ENCODE data around the gene STAC3.

Gene STAC3

DNA sequence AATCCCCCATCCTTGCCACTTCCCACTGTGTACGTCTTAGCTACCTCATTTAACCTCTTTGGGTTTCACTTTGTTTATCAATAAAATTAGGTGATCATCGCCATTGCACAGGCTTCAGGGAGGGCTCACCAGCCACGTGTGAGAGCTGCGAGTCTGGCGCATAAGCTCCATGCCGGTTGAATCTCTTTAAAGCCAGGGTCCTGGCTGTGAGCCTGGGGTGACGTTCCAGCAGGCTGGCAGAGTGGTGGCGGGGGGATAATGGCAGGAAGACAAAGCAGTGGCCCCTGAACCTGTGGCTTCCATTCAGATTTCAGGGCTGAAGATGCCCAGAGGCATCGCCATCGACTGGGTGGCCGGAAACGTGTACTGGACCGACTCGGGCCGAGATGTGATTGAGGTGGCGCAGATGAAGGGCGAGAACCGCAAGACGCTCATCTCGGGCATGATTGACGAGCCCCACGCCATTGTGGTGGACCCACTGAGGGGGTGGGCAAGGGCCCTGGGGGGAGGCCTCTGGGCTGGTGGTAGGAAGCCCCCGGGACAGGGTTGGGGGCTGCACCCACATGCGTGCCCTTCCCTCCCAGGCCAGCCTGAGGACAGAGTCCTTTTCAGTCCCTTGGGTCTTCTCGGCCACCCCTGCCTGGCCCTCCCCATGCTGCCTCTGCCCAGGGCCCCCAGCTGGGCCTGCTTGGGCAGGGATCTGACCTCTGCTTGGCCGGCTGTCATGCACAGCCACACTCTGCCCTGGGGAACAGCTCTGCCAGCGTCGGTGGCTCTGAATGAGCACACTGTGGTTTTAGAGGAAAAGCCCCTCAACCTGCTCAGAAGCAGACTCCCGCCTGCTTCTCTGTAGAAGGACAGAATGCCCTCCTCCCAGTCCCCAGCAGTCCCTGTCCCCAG lies 43.0 kb downstream of the STAC3 start:
- no peak overlapping the region for H2AFZ ChIP-seq (ENCODE audit: low read depth, low read length, severe bottlenecking)
- H4K20me1 ChIP-seq (ENCODE audit: low read depth, low read length): no peaks in the 10 kb centered on the region
- H3K36me3 ChIP-seq (ENCODE audit: low read length): no peaks in the 10 kb centered on the region
- TF ChIP-seq, protein P1, sequence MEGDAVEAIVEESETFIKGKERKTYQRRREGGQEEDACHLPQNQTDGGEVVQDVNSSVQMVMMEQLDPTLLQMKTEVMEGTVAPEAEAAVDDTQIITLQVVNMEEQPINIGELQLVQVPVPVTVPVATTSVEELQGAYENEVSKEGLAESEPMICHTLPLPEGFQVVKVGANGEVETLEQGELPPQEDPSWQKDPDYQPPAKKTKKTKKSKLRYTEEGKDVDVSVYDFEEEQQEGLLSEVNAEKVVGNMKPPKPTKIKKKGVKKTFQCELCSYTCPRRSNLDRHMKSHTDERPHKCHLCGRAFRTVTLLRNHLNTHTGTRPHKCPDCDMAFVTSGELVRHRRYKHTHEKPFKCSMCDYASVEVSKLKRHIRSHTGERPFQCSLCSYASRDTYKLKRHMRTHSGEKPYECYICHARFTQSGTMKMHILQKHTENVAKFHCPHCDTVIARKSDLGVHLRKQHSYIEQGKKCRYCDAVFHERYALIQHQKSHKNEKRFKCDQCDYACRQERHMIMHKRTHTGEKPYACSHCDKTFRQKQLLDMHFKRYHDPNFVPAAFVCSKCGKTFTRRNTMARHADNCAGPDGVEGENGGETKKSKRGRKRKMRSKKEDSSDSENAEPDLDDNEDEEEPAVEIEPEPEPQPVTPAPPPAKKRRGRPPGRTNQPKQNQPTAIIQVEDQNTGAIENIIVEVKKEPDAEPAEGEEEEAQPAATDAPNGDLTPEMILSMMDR (IDR thresholded peaks at IDR 0.05; ENCODE audit: insufficient read depth, low read length, poor library complexity, severe bottlenecking): no peak
- TF ChIP-seq EZH2phosphoT487 (conservative IDR thresholded peaks at IDR 0.05; ENCODE audit: low read length): no peak
- no peak overlapping the region for H3K9ac ChIP-seq (ENCODE audit: low read length)
- H3F3A ChIP-seq (ENCODE audit: insufficient read depth): no peaks in the 10 kb centered on the region
- H3K9me2 ChIP-seq (replicated peaks; ENCODE audit: insufficient read depth, low read length): no peaks in the 10 kb centered on the region
- no peak overlapping the region for H3K4me3 ChIP-seq (ENCODE audit: insufficient read depth, low read length, poor library complexity, severe bottlenecking)
- no peaks in the 10 kb centered on the region for H3K9me3 ChIP-seq (ENCODE audit: insufficient read depth, low read length)
- H3K27ac ChIP-seq (ENCODE audit: low read depth, low read length): no peak overlapping the region
- H3K4me2 ChIP-seq (ENCODE audit: low read depth, low read length, poor library complexity, severe bottlenecking): no peak overlapping the region
- no peaks in the 10 kb centered on the region for H3K27me3 ChIP-seq (ENCODE audit: low read length)
- no peaks in the 10 kb centered on the region for H3K79me2 ChIP-seq (ENCODE audit: insufficient read depth, low read length)

DNA sequence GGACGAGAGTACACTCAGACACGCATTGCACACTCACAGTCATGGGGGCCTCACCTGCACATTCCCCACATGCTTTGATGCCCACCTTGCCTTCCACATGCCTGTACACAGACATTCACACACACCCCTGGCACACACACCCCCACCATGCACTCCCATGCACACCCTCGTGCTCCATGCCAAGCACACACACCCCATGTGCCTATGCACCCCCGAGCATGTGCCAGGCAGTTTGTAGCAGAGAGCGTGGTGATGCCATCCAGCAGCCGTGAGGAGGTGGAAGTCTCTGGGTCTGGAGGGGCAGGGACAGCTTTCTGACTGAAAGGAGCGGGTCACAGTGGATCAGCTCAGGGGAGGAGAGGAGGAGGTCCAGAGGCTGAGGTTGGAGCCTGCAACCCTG lies 45.1 kb downstream of the STAC3 start:
- Histone ChIP-seq H3K4me3 (ENCODE audit: insufficient read depth, low read length, poor library complexity, severe bottlenecking) (no peak overlapping the region), H3K9ac (ENCODE audit: low read length) (no peak overlapping the region), H3K27ac (ENCODE audit: low read depth, low read length) (no peak overlapping the region), H3K36me3 (ENCODE audit: low read length) (no peaks in the 10 kb centered on the region), H3K9me3 (ENCODE audit: insufficient read depth, low read length) (no peaks in the 10 kb centered on the region), H2AFZ (ENCODE audit: low read depth, low read length, severe bottlenecking) (no peak overlapping the region), H3K4me2 (ENCODE audit: low read depth, low read length, poor library complexity, severe bottlenecking) (no peak overlapping the region), H3K27me3 (ENCODE audit: low read length) (no peaks in the 10 kb centered on the region), H3F3A (ENCODE audit: insufficient read depth) (no peaks in the 10 kb centered on the region), H3K79me2 (ENCODE audit: insufficient read depth, low read length) (no peaks in the 10 kb centered on the region), H4K20me1 (ENCODE audit: low read depth, low read length) (no peaks in the 10 kb centered on the region), H3K9me2 (replicated peaks; ENCODE audit: insufficient read depth, low read length) (no peaks in the 10 kb centered on the region)
- no peak for TF ChIP-seq EZH2phosphoT487 (conservative IDR thresholded peaks at IDR 0.05; ENCODE audit: low read length)
- TF ChIP-seq, protein P1 (IDR thresholded peaks at IDR 0.05; ENCODE audit: insufficient read depth, low read length, poor library complexity, severe bottlenecking): no peak

DNA sequence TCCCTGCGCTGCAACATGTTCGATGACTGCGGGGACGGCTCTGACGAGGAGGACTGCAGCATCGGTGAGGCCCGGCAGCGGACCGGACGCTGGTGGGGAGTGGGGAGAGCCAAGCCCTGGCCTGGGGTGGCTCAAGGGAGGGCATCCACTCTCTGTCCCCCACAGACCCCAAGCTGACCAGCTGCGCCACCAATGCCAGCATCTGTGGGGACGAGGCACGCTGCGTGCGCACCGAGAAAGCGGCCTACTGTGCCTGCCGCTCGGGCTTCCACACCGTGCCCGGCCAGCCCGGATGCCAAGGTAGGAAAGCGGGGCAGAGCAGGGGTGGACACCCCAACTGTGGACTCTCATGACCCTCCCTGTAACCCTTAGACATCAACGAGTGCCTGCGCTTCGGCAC lies 45.8 kb downstream of the STAC3 start:
- Histone ChIP-seq H3F3A (ENCODE audit: insufficient read depth) (no peaks in the 10 kb centered on the region), H3K4me2 (ENCODE audit: low read depth, low read length, poor library complexity, severe bottlenecking) (no peak overlapping the region), H3K27me3 (ENCODE audit: low read length) (no peaks in the 10 kb centered on the region), H3K79me2 (ENCODE audit: insufficient read depth, low read length) (no peaks in the 10 kb centered on the region), H4K20me1 (ENCODE audit: low read depth, low read length) (no peaks in the 10 kb centered on the region), H3K9me2 (replicated peaks; ENCODE audit: insufficient read depth, low read length) (no peaks in the 10 kb centered on the region), H3K4me3 (ENCODE audit: insufficient read depth, low read length, poor library complexity, severe bottlenecking) (no peak overlapping the region), H3K36me3 (ENCODE audit: low read length) (no peaks in the 10 kb centered on the region), H3K27ac (ENCODE audit: low read depth, low read length) (no peak overlapping the region), H3K9ac (ENCODE audit: low read length) (no peak overlapping the region), H3K9me3 (ENCODE audit: insufficient read depth, low read length) (no peaks in the 10 kb centered on the region), H2AFZ (ENCODE audit: low read depth, low read length, severe bottlenecking) (no peak overlapping the region)
- no peak for TF ChIP-seq EZH2phosphoT487 (conservative IDR thresholded peaks at IDR 0.05; ENCODE audit: low read length)
- TF ChIP-seq, protein P1 (IDR thresholded peaks at IDR 0.05; ENCODE audit: insufficient read depth, low read length, poor library complexity, severe bottlenecking): no peak

Measured in SU-DHL-6 (cell line).